GM21529 (cell line): ENCODE data around the gene DLG2.

ENCODE experiments used
- ATAC-seq: cut with Tn5 transposase; IDR thresholded peaks from one replicate; pipeline ENCODE4 v1.9.1; 2021; ENCODE audit not compliant: unreplicated experiment

Gene DLG2

GRCh38 chr11:85132851-85133585 is 494.1 kb downstream of the DLG2 start:
- ATAC-seq, result no peak

- ATAC-seq, result no peak
Measured at GRCh38 chr11:85127349-85127748, 499.8 kb downstream of the DLG2 start.

GRCh38 chr11:85123752-85124231 is 503.4 kb downstream of the DLG2 start:
- peak; percentile 93 for ATAC-seq

- no peak for ATAC-seq
Measured at GRCh38 chr11:85118151-85118550, 509.0 kb downstream of the DLG2 start.

- no peak for ATAC-seq
Measured at GRCh38 chr11:85115798-85116197, 511.3 kb downstream of the DLG2 start.

- no peak for ATAC-seq
Measured at GRCh38 chr11:85114786-85115185, 512.4 kb downstream of the DLG2 start.

- ATAC-seq, result peak; percentile 90
Measured at GRCh38 chr11:85110246-85110645, 516.9 kb downstream of the DLG2 start.

- peak; percentile 70 for ATAC-seq
Measured at GRCh38 chr11:85109141-85109540, 518.0 kb downstream of the DLG2 start.

- no peak for ATAC-seq
Measured at GRCh38 chr11:85105868-85106267, 521.3 kb downstream of the DLG2 start.

- no peak for ATAC-seq
Measured at GRCh38 chr11:85099522-85099921, 527.6 kb downstream of the DLG2 start.

GRCh38 chr11:85098996-85099395 is 528.1 kb downstream of the DLG2 start:
- no peak for ATAC-seq

- ATAC-seq, result peak; percentile 55
Measured at GRCh38 chr11:85096939-85097338, 530.2 kb downstream of the DLG2 start.

- no peak for ATAC-seq
Measured at GRCh38 chr11:85095239-85095638, 531.9 kb downstream of the DLG2 start.

GRCh38 chr11:85094795-85095194 is 532.3 kb downstream of the DLG2 start:
- no peak for ATAC-seq

GRCh38 chr11:85089654-85090053 is 537.5 kb downstream of the DLG2 start:
- no peak for ATAC-seq

- ATAC-seq, result no peak
Measured at GRCh38 chr11:85088286-85088685, 538.9 kb downstream of the DLG2 start.

- no peak for ATAC-seq
Measured at GRCh38 chr11:85086504-85087284, 540.5 kb downstream of the DLG2 start.

GRCh38 chr11:85076535-85077330 is 550.4 kb downstream of the DLG2 start:
- no peak for ATAC-seq

GRCh38 chr11:85062659-85063058 is 564.5 kb downstream of the DLG2 start:
- peak; percentile 100 for ATAC-seq

GRCh38 chr11:85052636-85053035 is 574.5 kb downstream of the DLG2 start:
- ATAC-seq, result no peak

- ATAC-seq, result no peak
Measured at GRCh38 chr11:85048801-85049200, 578.3 kb downstream of the DLG2 start.
